Measurements from ENCODE around the gene ARID1B.

GRCh38 chr6:157101166-157101565, 324.0 kb downstream of the ARID1B start:
- TF ChIP-seq CTCF (IDR thresholded peaks at IDR 0.05), result no peak
- TF ChIP-seq REST (IDR thresholded peaks at IDR 0.05; ENCODE audit: insufficient read depth in 1 of 2, low read depth in 2 of 2, low read length in 1 of 2), result no peak
- no peak for TF ChIP-seq POLR2AphosphoS5 (IDR thresholded peaks at IDR 0.05; ENCODE audit: low read depth, low read length)
- no peak for TF ChIP-seq SIN3A (IDR thresholded peaks at IDR 0.05; ENCODE audit: borderline replicate concordance, insufficient read depth, low read depth, low read length)
